Measurements from ENCODE around the gene DGCR8.

Gene DGCR8

GRCh38 chr22:20079745-20080444, at the start of gene DGCR8:
DGCR8 (plus strand) TSS chr22:20080241; CDS start chr22:20085964, 5,723 bp downstream.
- DNase-seq = peak; percentile 65

GRCh38 chr22:20031732-20032406, 48.2 kb upstream of the DGCR8 start:
- DNase-seq = no peak

DNA sequence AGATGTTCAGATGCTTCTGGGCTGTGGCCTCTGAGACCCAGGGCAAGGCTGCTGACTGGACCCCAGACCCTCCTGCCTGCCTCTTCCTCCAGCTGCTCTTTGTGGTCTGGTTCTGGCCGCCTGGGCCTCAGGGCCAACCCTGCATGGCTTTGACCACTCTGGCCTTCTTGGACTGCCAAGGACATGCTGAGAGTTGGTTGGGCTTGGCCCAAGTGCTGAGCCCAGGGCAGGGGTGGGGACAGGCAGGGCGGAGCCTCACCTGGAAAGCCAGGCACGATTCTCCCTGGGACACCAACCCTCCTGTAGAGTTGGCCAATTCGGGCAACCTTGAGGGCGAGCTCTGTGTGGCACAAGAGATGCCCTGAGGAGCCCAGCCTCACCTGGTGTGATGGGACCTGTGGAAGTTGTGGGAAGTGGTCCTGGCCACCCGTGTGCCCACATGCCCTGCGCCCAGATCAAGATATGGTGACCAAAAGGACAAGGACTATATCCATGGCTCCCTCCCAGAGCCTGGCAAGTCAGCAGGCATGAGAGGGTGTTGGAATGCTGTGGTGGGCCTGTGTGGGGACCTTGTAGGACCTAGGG, 47.5 kb upstream of the DGCR8 start:
- no peak for DNase-seq

DNA sequence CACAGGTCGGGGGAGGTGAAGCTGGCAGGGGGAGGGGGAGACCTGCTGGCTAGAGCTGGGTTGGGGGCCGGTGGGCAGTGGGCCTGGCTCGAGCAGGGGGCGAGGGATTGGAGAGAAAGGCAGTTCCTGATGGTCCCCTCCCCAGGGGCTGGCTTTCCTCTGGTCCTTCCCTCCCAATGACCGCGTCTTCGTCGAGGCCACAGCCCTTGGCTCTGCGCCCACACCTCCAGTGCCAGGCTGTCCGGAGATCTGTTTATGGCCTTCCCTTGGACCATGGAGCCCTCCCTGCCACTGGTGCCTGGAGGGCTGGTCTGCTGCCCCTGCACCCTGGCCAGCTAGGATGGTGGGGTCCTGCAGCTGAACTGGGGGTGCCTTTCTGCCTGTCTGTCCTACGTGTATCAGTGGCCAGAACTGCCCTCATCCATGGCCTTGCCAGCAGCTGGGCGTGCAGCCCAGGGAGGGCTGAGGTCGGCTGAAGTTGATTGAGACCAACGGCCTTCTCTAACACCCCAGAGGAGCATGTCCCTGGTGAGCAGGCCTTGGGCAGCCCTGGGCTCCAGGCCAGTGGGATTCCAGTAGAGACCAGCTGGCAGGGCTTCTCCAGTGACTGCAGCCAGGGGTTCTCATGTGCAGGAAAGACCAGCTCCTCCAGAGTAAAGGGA, 46.9 kb upstream of the DGCR8 start:
- DNase-seq = no peak

- no peak for DNase-seq
These were observed 45.9 kb upstream of the DGCR8 start for GRCh38 chr22:20034143-20034542.

DNA sequence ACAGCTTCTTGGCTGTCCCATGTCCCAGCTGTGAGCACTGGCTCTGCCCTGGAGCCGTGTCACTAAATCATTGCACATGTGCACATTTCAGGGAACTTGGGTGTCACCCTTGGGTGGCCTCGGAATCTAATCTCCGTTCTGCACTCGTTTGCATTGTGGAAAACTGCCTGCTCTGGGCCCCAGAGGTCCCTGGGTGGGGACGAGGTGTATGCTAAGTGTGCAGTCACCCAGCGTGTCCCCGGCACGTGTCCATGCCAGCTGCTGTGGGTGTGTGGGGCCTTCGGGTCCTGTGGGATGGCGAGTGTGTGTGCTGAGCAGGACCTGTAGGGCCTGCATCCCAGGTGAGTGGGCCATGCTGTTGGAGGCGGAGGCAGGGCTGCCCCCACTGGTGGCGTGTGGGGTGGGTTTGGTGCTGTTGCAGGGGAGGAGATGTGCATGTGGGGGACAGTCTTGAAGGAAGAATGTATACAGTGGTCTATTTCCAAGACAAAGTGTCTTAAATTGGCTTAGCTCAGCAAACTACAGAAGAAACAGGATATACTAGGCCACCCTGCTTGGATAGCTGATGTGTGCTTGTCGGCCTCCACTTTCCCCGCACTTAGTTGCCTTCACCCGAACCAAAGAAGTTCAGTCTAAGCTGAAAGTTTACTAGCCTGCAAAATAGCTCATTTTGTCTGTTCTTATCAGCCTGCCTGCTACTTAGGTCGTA, 44.5 kb upstream of the DGCR8 start:
- DNase-seq = no peak

GRCh38 chr22:20036084-20036482, 44.0 kb upstream of the DGCR8 start:
- no peak for DNase-seq

DNA sequence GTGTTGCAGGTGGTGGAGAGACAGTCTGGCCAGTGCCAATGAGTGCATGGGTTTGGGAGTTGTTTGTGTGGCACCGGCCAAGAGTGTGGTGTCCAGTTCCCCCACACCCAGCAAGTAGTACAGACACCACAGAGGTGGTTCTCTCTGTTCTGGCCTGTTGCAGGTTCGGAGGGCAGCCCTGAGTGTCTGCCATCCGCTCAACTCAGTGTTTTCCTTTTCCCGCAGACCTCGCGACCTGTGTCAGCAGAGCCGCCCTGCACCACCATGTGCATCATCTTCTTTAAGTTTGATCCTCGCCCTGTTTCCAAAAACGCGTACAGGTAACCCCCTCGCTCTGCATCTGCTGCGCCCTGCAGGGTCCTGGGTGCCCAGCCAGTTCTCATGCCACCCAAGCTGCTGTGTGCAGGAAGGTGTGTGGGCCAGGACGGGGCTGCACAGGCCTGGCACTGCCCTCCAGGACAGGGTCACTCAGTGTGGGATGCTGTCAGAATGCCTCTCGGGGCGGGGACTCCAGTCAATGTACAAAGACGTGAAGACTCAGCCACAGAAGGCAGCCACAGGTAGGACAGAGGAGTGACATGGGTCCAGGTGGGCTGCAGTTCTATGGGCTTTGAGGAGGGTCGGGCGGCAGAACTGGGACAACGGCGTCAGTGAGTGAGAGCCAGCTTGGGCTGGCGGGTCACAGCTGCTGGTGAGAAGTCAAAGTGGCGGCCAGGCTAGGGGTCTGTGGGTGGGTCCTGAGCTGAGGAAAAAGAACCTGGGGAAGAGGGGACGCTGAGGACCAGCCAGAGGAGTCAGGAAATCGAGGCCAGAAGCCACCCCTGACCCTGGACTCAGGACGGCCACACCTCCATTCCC, 43.3 kb upstream of the DGCR8 start:
- DNase-seq = no peak

- DNase-seq = no peak
These were observed 42.6 kb upstream of the DGCR8 start for GRCh38 chr22:20037419-20037818.

- no peak for DNase-seq
These were observed 41.5 kb upstream of the DGCR8 start for GRCh38 chr22:20038574-20038973.

GRCh38 chr22:20039683-20040325, 40.2 kb upstream of the DGCR8 start:
- no peak for DNase-seq

DNA sequence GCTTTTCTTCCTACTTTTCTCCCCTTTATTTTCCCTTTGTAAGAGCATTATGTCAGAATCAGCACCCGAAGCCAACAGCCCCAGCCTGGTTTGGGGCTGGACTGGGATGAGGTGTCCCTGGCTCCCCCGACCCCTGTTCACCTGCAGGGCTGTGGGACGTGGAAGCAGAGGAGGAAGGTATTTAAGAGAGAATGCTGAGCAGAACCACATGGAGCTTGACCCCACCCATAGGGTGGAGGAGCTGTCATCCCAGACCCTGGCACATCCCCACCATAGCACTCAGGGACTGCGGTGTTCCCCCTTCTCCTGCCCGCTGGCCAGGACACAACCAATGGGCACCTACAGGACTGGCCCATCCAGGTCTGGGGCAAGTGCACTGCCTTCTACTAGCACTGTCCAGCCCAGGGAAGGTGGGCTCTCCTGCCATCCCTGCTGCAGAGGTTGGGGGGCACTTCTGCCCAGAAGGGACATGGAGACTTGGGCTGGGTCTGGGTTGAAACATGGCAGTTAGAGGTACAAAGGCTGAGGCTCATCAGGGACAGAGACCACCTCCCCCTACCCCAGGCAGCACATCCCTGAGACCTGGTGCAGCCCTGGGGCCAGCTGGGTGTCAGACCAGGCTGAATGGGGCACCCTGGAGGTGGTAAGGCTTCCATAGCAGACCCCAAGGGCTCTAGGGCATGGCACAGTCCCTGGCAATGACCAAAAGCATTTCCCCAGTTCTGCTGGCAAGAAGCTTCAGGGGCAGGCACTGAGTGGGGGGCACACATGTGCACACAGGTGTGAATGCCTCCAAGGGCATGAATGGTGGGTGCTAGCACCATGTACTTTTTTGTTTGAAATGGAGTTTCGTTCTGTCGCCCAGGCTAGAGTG, 39.5 kb upstream of the DGCR8 start:
- DNase-seq = no peak

DNA sequence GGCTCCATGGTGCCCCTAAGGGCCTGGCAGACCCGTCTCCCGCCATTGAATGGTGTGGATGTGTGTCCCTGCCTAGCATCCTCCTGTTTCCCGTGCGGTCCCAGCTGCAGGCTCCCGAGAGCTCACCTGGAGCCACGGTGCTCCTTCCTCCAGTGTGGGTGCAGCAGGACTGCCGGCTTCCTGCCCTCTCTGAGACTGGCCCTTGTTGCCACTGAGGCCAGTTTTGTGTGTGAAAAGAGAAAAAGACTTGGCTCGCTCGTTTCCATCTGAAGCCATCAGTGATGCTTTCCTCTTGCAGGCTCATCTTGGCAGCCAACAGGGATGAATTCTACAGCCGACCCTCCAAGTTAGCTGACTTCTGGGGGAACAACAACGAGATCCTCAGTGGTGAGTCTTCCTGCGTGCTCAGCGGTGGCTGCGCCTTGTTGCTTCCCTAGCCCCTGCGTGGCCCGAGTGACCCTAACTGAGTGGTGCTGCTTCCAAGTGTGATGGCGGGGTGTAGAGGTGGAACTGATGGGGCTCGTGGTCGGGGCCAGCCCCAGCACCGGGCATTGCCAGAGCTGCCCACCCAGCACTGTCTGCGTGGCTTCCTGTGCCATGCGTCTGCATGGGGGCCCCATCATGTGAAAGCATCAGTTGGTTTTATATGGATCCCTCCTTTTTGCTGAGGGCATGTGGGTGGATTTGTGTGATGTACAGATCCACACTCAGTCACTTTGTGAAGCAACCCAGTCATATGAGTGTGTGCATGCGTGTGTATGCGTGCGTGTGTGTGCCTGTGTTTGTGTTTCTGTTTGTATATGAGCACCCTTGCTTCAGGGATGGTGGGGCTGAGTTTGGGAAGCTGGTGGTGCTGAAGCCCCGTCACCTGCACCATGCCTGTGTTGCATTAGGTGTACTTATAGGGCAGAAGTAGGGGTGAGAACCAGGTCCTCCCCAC, 36.7 kb upstream of the DGCR8 start:
- no peak for DNase-seq

GRCh38 chr22:20043997-20044342, 36.1 kb upstream of the DGCR8 start:
- DNase-seq = no peak

GRCh38 chr22:20044495-20045151, 35.4 kb upstream of the DGCR8 start:
- DNase-seq = no peak

DNA sequence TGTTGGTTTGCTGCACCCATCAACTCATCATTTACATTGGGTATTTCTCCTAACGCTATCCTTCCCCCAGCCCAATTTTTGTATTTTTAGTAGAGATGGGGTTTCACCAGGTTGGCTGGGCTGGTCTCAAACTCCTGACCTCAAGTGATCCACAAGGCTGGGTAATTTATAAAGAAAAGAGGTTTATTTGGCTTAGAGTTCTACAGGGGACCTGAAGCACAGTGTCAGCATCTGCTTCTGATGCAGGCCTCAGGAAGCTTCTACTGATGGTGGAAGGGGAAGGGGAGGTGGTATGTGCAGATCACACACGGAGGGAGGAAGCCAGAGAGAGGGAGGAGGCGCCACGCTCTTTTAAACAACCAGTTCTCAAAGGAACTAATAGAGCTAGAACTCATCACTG, 33.3 kb upstream of the DGCR8 start:
- DNase-seq = no peak

GRCh38 chr22:20051927-20052308, 28.1 kb upstream of the DGCR8 start:
- DNase-seq = no peak

DNA sequence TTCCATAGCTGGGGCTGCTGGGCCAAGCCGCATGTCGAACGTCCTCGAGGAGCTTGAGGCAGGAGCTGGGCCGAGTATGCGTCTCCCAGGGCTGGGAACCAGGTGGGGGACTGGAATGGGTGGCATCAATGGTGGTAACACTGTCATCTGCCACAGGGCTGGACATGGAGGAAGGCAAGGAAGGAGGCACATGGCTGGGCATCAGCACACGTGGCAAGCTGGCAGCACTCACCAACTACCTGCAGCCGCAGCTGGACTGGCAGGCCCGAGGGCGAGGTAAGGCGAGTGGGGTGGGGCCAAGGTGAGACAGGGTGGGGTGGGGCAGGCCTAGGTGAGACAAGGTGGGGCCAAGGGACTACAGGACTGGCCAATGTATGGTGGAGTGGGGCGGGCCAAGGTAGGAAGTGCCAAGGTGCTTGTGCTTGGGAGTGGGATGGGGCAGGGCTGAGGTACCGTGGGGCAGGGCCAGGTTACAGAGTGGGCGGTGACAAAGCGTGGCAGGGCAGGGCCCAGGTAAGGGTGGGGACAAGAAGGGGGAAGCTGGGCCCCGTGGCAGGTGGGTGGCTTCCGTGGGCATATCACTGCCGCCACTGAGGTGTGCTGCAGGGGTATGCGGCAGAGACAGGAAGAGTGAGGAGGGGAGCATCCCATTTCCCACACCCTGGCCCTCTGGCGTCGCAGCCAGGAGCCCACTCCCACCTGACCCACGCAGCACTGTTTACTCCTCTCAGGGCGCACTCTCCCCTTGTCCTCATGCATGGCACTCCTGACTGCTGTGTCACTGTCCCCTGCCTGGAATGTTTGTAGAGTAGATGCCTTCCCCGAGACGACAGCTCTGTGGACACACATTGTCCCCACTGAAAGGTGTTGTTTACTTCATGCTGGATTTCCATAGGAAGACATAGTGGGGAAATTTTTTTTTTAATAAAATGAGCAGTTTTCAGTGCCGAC, 27.5 kb upstream of the DGCR8 start:
- DNase-seq = no peak

Measured in GF-D8 (cell line).